ENCODE results near the gene PLK1. TPM values are rescaled to one million over a fixed set of nuclear protein-coding genes. Genes with fewer than 3 reads are reported as not detected.

Gene PLK1
- total and polyA plus RNA-seq, 2 of the 13 experiments (the other 11 are each of a cell fraction or from before 2014, with no cell fraction given): 71.5 to 76.3 TPM

DNA sequence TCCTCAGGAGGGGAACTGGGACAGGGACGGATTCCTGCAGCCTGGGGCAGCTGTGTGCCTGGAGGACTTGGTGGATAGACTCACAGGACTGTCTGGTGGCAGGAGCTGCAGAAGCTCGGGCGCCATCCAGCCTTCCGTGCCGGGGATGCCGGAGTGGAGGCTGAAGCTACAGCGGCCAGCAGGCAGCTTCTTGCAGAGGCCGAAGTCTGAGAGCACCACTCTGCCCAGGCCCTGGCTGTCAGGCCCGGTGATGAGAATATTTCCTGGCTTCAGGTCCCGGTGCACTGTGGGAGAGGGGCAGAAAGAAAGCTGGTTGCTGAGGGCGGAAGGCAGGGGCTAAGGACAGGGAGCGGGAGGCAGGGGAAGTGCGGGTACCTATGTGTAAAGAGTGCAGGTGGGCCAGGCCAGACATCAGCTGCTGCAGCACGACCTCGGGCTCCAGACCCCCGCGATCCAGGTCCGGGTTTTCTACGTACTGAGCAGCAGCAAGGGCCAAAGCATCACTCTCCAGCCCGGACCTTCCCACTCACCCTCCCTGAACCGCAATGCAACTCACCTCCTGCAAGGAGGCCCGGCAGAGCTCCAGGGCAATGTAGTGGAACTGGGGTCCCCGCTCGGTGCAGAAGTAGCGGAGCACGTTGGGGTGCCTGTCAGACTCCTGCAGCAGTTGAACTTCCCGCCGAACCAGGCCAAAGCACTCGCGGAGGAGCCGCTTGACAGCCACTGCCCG, 16.1 kb downstream of the PLK1 start (continued):
- TF ChIP-seq, protein P1, sequence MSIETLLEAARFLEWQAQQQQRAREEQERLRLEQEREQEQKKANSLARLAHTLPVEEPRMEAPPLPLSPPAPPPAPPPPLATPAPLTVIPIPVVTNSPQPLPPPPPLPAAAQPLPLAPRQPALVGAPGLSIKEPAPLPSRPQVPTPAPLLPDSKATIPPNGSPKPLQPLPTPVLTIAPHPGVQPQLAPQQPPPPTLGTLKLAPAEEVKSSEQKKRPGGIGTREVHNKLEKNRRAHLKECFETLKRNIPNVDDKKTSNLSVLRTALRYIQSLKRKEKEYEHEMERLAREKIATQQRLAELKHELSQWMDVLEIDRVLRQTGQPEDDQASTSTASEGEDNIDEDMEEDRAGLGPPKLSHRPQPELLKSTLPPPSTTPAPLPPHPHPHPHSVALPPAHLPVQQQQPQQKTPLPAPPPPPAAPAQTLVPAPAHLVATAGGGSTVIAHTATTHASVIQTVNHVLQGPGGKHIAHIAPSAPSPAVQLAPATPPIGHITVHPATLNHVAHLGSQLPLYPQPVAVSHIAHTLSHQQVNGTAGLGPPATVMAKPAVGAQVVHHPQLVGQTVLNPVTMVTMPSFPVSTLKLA (IDR thresholded peaks at IDR 0.05): no peak
- TF ChIP-seq ZNF790 (CRISPR knock-in tag; IDR thresholded peaks at IDR 0.05; ENCODE audit: borderline replicate concordance) (0 out of 2 replicates have a peak, but pooled peaks have one; percentile 46), ZFP36L1 (CRISPR knock-in tag; IDR thresholded peaks at IDR 0.05) (no peak), ZNF207 (IDR thresholded peaks at IDR 0.05; ENCODE audit: borderline replicate concordance) (no peak), ZFY (CRISPR knock-in tag; IDR thresholded peaks at IDR 0.05) (peak; percentile 73), YEATS4 (CRISPR knock-in tag; IDR thresholded peaks at IDR 0.05; ENCODE audit: borderline replicate concordance) (0 out of 2 replicates have a peak, but pooled peaks have one; percentile 28), HDAC1 (CRISPR knock-in tag; IDR thresholded peaks at IDR 0.05) (peak; percentile 40; the same call in 1 of the 2 replicates), ZNF274 (CRISPR knock-in tag; IDR thresholded peaks at IDR 0.05) (peak; percentile 87; the same call in 1 of the 2 replicates), FOXM1 (CRISPR knock-in tag; IDR thresholded peaks at IDR 0.05) (no peak), ZKSCAN5 (CRISPR knock-in tag; IDR thresholded peaks at IDR 0.05) (peak; percentile 84; the same call in 1 of the 2 replicates), ZNF747 (CRISPR knock-in tag; IDR thresholded peaks at IDR 0.05; ENCODE audit: borderline replicate concordance) (no peak), ESRRA (CRISPR knock-in tag; IDR thresholded peaks at IDR 0.05; ENCODE audit: low read depth) (peak; percentile 62), PAWR (CRISPR knock-in tag; IDR thresholded peaks at IDR 0.05; ENCODE audit: borderline replicate concordance) (peak; percentile 61; the same call in 1 of the 2 replicates)
- TF ChIP-seq, protein P2, sequence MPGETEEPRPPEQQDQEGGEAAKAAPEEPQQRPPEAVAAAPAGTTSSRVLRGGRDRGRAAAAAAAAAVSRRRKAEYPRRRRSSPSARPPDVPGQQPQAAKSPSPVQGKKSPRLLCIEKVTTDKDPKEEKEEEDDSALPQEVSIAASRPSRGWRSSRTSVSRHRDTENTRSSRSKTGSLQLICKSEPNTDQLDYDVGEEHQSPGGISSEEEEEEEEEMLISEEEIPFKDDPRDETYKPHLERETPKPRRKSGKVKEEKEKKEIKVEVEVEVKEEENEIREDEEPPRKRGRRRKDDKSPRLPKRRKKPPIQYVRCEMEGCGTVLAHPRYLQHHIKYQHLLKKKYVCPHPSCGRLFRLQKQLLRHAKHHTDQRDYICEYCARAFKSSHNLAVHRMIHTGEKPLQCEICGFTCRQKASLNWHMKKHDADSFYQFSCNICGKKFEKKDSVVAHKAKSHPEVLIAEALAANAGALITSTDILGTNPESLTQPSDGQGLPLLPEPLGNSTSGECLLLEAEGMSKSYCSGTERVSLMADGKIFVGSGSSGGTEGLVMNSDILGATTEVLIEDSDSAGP (CRISPR knock-in tag; IDR thresholded peaks at IDR 0.05; ENCODE audit: borderline replicate concordance): peak; percentile 83
- TF ChIP-seq, protein P3, sequence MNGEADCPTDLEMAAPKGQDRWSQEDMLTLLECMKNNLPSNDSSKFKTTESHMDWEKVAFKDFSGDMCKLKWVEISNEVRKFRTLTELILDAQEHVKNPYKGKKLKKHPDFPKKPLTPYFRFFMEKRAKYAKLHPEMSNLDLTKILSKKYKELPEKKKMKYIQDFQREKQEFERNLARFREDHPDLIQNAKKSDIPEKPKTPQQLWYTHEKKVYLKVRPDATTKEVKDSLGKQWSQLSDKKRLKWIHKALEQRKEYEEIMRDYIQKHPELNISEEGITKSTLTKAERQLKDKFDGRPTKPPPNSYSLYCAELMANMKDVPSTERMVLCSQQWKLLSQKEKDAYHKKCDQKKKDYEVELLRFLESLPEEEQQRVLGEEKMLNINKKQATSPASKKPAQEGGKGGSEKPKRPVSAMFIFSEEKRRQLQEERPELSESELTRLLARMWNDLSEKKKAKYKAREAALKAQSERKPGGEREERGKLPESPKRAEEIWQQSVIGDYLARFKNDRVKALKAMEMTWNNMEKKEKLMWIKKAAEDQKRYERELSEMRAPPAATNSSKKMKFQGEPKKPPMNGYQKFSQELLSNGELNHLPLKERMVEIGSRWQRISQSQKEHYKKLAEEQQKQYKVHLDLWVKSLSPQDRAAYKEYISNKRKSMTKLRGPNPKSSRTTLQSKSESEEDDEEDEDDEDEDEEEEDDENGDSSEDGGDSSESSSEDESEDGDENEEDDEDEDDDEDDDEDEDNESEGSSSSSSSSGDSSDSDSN (CRISPR knock-in tag; IDR thresholded peaks at IDR 0.05): peak; percentile 82
- TF ChIP-seq, protein P4, sequence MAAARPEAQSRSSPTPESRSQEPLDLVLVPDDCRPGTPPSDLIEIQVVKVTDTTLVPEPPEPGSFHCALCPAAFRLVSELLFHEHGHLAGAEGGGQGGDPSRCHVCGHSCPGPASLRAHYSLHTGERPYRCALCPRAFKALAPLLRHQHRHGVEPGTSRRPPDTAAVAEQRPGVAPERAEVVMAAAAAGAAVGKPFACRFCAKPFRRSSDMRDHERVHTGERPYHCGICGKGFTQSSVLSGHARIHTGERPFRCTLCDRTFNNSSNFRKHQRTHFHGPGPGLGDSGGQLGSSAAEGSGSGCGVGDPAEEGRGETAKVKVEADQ (CRISPR knock-in tag; IDR thresholded peaks at IDR 0.05; ENCODE audit: borderline replicate concordance): 0 out of 2 replicates have a peak, but pooled peaks have one; percentile 20
- TF ChIP-seq, protein P5, sequence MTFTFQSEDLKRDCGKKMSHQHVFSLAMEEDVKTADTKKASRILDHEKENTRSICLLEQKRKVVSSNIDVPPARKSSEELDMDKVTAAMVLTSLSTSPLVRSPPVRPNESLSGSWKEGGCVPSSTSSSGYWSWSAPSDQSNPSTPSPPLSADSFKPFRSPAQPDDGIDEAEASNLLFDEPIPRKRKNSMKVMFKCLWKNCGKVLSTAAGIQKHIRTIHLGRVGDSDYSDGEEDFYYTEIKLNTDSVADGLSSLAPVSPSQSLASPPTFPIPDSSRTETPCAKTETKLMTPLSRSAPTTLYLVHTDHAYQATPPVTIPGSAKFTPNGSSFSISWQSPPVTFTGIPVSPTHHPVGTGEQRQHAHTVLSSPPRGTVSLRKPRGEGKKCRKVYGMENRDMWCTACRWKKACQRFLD (CRISPR knock-in tag; IDR thresholded peaks at IDR 0.05; ENCODE audit: borderline replicate concordance): no peak

All from HepG2 (cell line).